Loucy (cell line): ENCODE results near the gene CASP6.

Experiments
- EZH2phosphoT487 ChIP-seq: fragments of 200-600 bp; IDR thresholded peaks from 2 replicates; pipeline ENCODE4 v1.6.1; 2018; ENCODE audit warnings: antibody characterized with exemption, mild to moderate bottlenecking, moderate library complexity, borderline replicate concordance
- TF ChIP-seq, protein P1 (sequence below): fragments of 200-600 bp; sonication (generic); conservative IDR thresholded peaks from 2 replicates; pipeline ENCODE4 v1.5.1; 2014; ENCODE audit warnings: mild to moderate bottlenecking, antibody characterized with exemption, low read length

DNA sequence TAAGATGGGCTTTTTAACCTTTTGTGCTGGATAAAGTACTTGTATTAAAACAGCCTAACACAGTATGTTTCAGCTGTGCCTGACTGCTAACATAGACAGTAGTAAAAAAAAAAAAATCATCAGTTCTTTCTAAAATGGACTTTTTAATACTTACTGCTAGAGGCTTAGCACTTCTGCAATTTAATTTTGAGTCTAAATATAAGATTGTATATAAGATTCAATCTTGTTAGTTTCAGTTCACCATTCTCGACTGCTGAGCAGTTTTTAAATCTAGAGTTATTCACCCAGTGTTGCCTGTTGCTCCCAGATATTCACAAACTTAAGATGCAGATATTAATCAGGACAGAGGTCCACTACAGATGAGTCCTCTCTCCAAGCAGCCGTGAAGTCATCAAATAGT is 19.9 kb upstream of the CASP6 start:
- TF ChIP-seq, protein P1, sequence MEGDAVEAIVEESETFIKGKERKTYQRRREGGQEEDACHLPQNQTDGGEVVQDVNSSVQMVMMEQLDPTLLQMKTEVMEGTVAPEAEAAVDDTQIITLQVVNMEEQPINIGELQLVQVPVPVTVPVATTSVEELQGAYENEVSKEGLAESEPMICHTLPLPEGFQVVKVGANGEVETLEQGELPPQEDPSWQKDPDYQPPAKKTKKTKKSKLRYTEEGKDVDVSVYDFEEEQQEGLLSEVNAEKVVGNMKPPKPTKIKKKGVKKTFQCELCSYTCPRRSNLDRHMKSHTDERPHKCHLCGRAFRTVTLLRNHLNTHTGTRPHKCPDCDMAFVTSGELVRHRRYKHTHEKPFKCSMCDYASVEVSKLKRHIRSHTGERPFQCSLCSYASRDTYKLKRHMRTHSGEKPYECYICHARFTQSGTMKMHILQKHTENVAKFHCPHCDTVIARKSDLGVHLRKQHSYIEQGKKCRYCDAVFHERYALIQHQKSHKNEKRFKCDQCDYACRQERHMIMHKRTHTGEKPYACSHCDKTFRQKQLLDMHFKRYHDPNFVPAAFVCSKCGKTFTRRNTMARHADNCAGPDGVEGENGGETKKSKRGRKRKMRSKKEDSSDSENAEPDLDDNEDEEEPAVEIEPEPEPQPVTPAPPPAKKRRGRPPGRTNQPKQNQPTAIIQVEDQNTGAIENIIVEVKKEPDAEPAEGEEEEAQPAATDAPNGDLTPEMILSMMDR: no peak
- no peak for TF ChIP-seq EZH2phosphoT487
